Stimulated activated naive CD8-positive, alpha-beta T cell treated with anti-CD3 and anti-CD28 coated beads, Interleukin-15, amount 100 ng/mL, for 72 hours (primary cell): ENCODE data around the gene JMJD6.
"Not testable (repeated sequence)": the region's sequence is repeated elsewhere in the genome, so short reads cannot be mapped to it uniquely, and the experiment has no call there.

Experiments used
- ATAC-seq: fragments of 150-1000 bp; cut with Tn5 transposase; 2 replicates; pipeline ENCODE4 v1.10.0; 2021; ENCODE audit warnings: mild to moderate bottlenecking, moderate library complexity
- DNase-seq, 2 donors: peaks; one replicate each; pipeline ENCODE4 v3.0.0; 2021 to 2022
- H3K27ac Mint-ChIP-seq, 2 donors: one replicate each; pipeline ENCODE4 v1.8.0; 2022; ENCODE audit warnings: mild to moderate bottlenecking in 2 of 2, mixed read lengths in 2 of 2, moderate library complexity in 2 of 2
- H3K27me3 Mint-ChIP-seq: one replicate; pipeline ENCODE4 v1.8.0; 2022; ENCODE audit warnings: mixed read lengths
- H3K4me1 Mint-ChIP-seq: one replicate; pipeline ENCODE4 v1.8.0; 2022; ENCODE audit warnings: mild to moderate bottlenecking, mixed read lengths
- H3K4me3 Mint-ChIP-seq, 2 donors: one replicate each; pipeline ENCODE4 v1.8.0; 2022; ENCODE audit warnings: mild to moderate bottlenecking in 2 of 2, mixed read lengths in 2 of 2, moderate library complexity in 1 of 2
- H3K9me3 Mint-ChIP-seq, 2 donors: one replicate each; pipeline ENCODE4 v1.8.0; 2022; ENCODE audit warnings: mixed read lengths in 2 of 2

The JMJD6 gene

GRCh38 chr17:76698466-76698977 is 27.9 kb downstream of the JMJD6 start:
- H3K27ac Mint-ChIP-seq, H3K4me3 Mint-ChIP-seq, ATAC-seq, H3K27me3 Mint-ChIP-seq, H3K9me3 Mint-ChIP-seq, DNase-seq: not testable (repeated sequence)
- H3K4me1 Mint-ChIP-seq, result peaks cover 24% of the 10 kb centered on the region

GRCh38 chr17:76697702-76698465 is 28.5 kb downstream of the JMJD6 start:
- H3K27ac Mint-ChIP-seq, result no peak overlapping the region
- no peaks in the 10 kb centered on the region for H3K27me3 Mint-ChIP-seq
- H3K9me3 Mint-ChIP-seq, result no peaks in the 10 kb centered on the region
- DNase-seq (no peak), ATAC-seq (no peak)
- no peak overlapping the region for H3K4me3 Mint-ChIP-seq
- peaks cover 24% of the 10 kb centered on the region for H3K4me1 Mint-ChIP-seq

GRCh38 chr17:76696763-76697701 is 29.4 kb downstream of the JMJD6 start:
- no peaks in the 10 kb centered on the region for H3K27me3 Mint-ChIP-seq
- H3K4me1 Mint-ChIP-seq, result peaks cover 24% of the 10 kb centered on the region
- peak overlapping the region in 1 of 2 donors; percentile 34 for H3K27ac Mint-ChIP-seq
- no peak for ATAC-seq
- no peak overlapping the region for H3K4me3 Mint-ChIP-seq
- no peaks in the 10 kb centered on the region for H3K9me3 Mint-ChIP-seq
- DNase-seq, result no peak

GRCh38 chr17:76695059-76695831 is 31.2 kb downstream of the JMJD6 start:
- H3K27me3 Mint-ChIP-seq, result no peaks in the 10 kb centered on the region
- no peak overlapping the region for H3K4me3 Mint-ChIP-seq
- DNase-seq (no peak), ATAC-seq (no peak)
- peaks cover 24% of the 10 kb centered on the region for H3K4me1 Mint-ChIP-seq
- no peak overlapping the region for H3K27ac Mint-ChIP-seq
- H3K9me3 Mint-ChIP-seq, result no peaks in the 10 kb centered on the region

- Mint-ChIP-seq H3K27me3 (no peaks in the 10 kb centered on the region), H3K27ac (no peak overlapping the region), H3K9me3 (no peaks in the 10 kb centered on the region), H3K4me3 (no peak overlapping the region), H3K4me1 (peaks cover 15% of the 10 kb centered on the region)
- ATAC-seq, result no peak
- no peak for DNase-seq
These were observed 34.8 kb downstream of the JMJD6 start for GRCh38 chr17:76691379-76692191.

- H3K27me3 Mint-ChIP-seq, result no peaks in the 10 kb centered on the region
- H3K9me3 Mint-ChIP-seq, result no peaks in the 10 kb centered on the region
- no peak overlapping the region for H3K4me3 Mint-ChIP-seq
- no peak for DNase-seq
- peaks cover 7% of the 10 kb centered on the region for H3K4me1 Mint-ChIP-seq
- ATAC-seq, result no peak
- no peak overlapping the region for H3K27ac Mint-ChIP-seq
These were observed 35.7 kb downstream of the JMJD6 start for GRCh38 chr17:76690596-76691280.

- Mint-ChIP-seq H3K9me3 (no peaks in the 10 kb centered on the region), H3K27ac (no peak overlapping the region), H3K4me3 (no peak overlapping the region), H3K4me1 (no peaks in the 10 kb centered on the region), H3K27me3 (no peaks in the 10 kb centered on the region)
- ATAC-seq, result no peak
- no peak for DNase-seq
These were observed 36.5 kb downstream of the JMJD6 start for GRCh38 chr17:76689859-76690258.

- no peak for DNase-seq
- Mint-ChIP-seq H3K4me3 (no peak overlapping the region), H3K27me3 (no peaks in the 10 kb centered on the region), H3K4me1 (no peaks in the 10 kb centered on the region), H3K9me3 (no peaks in the 10 kb centered on the region), H3K27ac (peak overlapping the region in 1 of 2 donors; percentile 20)
- ATAC-seq, result no peak
These were observed 38.2 kb downstream of the JMJD6 start for GRCh38 chr17:76688165-76688622.

- DNase-seq, result no peak
- H3K4me1 Mint-ChIP-seq, result no peaks in the 10 kb centered on the region
- no peak overlapping the region for H3K27ac Mint-ChIP-seq
- H3K9me3 Mint-ChIP-seq, result no peaks in the 10 kb centered on the region
- ATAC-seq, result no peak
- H3K4me3 Mint-ChIP-seq, result no peak overlapping the region
- no peaks in the 10 kb centered on the region for H3K27me3 Mint-ChIP-seq
These were observed 38.9 kb downstream of the JMJD6 start for GRCh38 chr17:76687298-76688164.

- ATAC-seq (no peak), DNase-seq (no peak)
- no peak overlapping the region for H3K27ac Mint-ChIP-seq
These were observed 39.7 kb downstream of the JMJD6 start for GRCh38 chr17:76686538-76687297.

GRCh38 chr17:76685846-76686245 is 40.6 kb downstream of the JMJD6 start:
- Mint-ChIP-seq H3K27me3 (no peaks in the 10 kb centered on the region), H3K4me3 (no peak overlapping the region), H3K4me1 (peaks cover 8% of the 10 kb centered on the region), H3K27ac (peak overlapping the region in 1 of 2 donors; percentile 28), H3K9me3 (no peaks in the 10 kb centered on the region)
- DNase-seq, result no peak
- ATAC-seq, result no peak

More at GRCh38 chr17:76686538-76687297, 39.7 kb downstream of the JMJD6 start:
- no peaks in the 10 kb centered on the region for H3K27me3 Mint-ChIP-seq
- no peaks in the 10 kb centered on the region for H3K4me1 Mint-ChIP-seq
- no peaks in the 10 kb centered on the region for H3K9me3 Mint-ChIP-seq
- no peak overlapping the region for H3K4me3 Mint-ChIP-seq

GRCh38 chr17:76685366-76685765 is 41.0 kb downstream of the JMJD6 start:
- DNase-seq (no peak), ATAC-seq (no peak)
- no peak overlapping the region for H3K4me3 Mint-ChIP-seq
- H3K27ac Mint-ChIP-seq, result peak overlapping the region in 1 of 2 donors; percentile 28
- no peaks in the 10 kb centered on the region for H3K27me3 Mint-ChIP-seq
- H3K9me3 Mint-ChIP-seq, result no peaks in the 10 kb centered on the region
- peaks cover 8% of the 10 kb centered on the region for H3K4me1 Mint-ChIP-seq

GRCh38 chr17:76684756-76685155 is 41.6 kb downstream of the JMJD6 start:
- Mint-ChIP-seq H3K9me3 (no peaks in the 10 kb centered on the region), H3K27me3 (no peaks in the 10 kb centered on the region), H3K4me1 (peaks cover 8% of the 10 kb centered on the region), H3K27ac (no peak overlapping the region), H3K4me3 (no peak overlapping the region)
- DNase-seq (no peak), ATAC-seq (no peak)
